Measurements from ENCODE around the gene ITSN1.
A peak's percentile ranks its signal among the peaks of the same experiment; 100 is the strongest.

Gene ITSN1

GRCh38 chr21:33642896-33643657, 776 bp downstream of the ITSN1 start:
- peaks cover 4% of the 10 kb centered on the region; the same call in 1 of the 2 replicates for H3K36me3 ChIP-seq
- no peaks in the 10 kb centered on the region for H3K4me1 ChIP-seq
- peak overlapping the region; percentile 88 for H3K4me3 ChIP-seq (ENCODE audit: low read depth, low read length)
- DNase-seq, result peak; percentile 33
- TF ChIP-seq, protein P1, sequence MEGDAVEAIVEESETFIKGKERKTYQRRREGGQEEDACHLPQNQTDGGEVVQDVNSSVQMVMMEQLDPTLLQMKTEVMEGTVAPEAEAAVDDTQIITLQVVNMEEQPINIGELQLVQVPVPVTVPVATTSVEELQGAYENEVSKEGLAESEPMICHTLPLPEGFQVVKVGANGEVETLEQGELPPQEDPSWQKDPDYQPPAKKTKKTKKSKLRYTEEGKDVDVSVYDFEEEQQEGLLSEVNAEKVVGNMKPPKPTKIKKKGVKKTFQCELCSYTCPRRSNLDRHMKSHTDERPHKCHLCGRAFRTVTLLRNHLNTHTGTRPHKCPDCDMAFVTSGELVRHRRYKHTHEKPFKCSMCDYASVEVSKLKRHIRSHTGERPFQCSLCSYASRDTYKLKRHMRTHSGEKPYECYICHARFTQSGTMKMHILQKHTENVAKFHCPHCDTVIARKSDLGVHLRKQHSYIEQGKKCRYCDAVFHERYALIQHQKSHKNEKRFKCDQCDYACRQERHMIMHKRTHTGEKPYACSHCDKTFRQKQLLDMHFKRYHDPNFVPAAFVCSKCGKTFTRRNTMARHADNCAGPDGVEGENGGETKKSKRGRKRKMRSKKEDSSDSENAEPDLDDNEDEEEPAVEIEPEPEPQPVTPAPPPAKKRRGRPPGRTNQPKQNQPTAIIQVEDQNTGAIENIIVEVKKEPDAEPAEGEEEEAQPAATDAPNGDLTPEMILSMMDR (IDR thresholded peaks at IDR 0.05; ENCODE audit: low read depth, low read length), result no peak
- H3K9me3 ChIP-seq, result no peaks in the 10 kb centered on the region
- no peaks in the 10 kb centered on the region for H3K27me3 ChIP-seq

GRCh38 chr21:33643658-33644311, 1.5 kb downstream of the ITSN1 start:
- DNase-seq, result no peak
- TF ChIP-seq, protein P1 (IDR thresholded peaks at IDR 0.05; ENCODE audit: low read depth, low read length), result no peak

DNA sequence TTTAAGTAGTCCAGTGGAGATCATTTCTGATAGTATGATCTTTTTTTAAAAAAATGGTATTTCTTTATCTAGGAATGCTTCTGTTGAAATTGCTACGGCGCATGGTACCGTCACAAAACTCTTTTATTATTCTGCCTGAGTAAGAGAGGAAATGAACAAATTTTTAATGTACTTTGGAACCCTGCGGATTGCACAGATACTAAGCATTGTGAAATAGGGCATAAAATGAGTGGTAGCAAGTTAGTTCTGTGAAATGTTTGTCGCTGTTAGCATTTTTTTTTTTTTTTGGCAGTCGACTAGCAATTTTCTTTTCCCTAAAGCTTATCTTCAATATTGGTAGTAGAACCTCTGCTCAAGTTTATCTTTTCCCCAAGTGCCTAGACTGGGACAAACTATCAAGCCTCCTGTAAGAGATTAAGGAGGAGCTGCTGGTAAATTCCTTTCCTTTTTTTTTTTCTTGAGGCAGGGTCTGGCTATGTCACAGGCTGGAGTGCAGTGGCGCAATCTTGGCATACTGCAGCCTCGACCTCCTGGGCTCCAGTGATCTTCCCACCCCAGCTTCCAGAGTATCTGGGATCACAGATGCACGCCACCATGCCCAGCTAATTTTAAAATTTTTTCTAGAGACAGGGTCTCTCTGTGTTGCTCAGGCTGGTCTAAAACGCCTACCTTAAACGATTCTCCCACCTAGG, 2.2 kb downstream of the ITSN1 start:
- H3K36me3 ChIP-seq, result peaks cover 4% of the 10 kb centered on the region; the same call in 1 of the 2 replicates

More at GRCh38 chr21:33643658-33644311, 1.5 kb downstream of the ITSN1 start:
- H3K4me3 ChIP-seq (ENCODE audit: low read depth, low read length), result peak overlapping the region; percentile 88
- no peaks in the 10 kb centered on the region for H3K4me1 ChIP-seq
- H3K27me3 ChIP-seq, result no peaks in the 10 kb centered on the region
- H3K9me3 ChIP-seq, result no peaks in the 10 kb centered on the region
- H3K36me3 ChIP-seq, result peaks cover 4% of the 10 kb centered on the region; the same call in 1 of the 2 replicates

DNA sequence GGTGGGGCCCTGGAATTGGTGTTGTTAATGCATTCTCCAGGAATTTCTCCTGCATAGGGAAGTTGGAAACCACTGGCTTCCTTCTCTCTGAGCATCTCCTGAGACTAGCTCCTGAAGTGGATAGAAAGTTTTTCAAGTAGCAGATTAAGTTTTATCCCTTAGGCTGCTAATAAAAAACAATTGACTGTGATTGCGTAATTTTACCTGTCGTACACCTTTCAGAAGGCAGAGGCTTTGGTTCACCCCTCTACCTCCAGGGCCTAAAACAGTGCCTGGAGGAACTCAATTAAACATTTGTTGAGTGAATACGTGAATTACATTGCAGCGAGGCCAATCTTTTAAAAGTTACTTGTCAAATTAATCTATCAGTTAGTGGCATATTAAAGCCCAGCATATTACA, 3.4 kb downstream of the ITSN1 start:
- no peaks in the 10 kb centered on the region for H3K9me3 ChIP-seq
- H3K4me1 ChIP-seq, result peaks cover 4% of the 10 kb centered on the region
- TF ChIP-seq, protein P1 (IDR thresholded peaks at IDR 0.05; ENCODE audit: low read depth, low read length), result no peak
- DNase-seq, result no peak
- H3K4me3 ChIP-seq (ENCODE audit: low read depth, low read length), result no peak overlapping the region
- H3K27me3 ChIP-seq, result no peaks in the 10 kb centered on the region
- H3K36me3 ChIP-seq, result peaks cover 4% of the 10 kb centered on the region; the same call in 1 of the 2 replicates

More for the DNA sequence above, 2.2 kb downstream of the ITSN1 start:
- no peak for DNase-seq
- TF ChIP-seq, protein P1 (IDR thresholded peaks at IDR 0.05; ENCODE audit: low read depth, low read length), result no peak
- Histone ChIP-seq H3K4me3 (ENCODE audit: low read depth, low read length) (no peak overlapping the region), H3K4me1 (no peaks in the 10 kb centered on the region), H3K27me3 (no peaks in the 10 kb centered on the region), H3K9me3 (no peaks in the 10 kb centered on the region)

GRCh38 chr21:33647587-33647986, 5.3 kb downstream of the ITSN1 start:
- TF ChIP-seq, protein P1 (IDR thresholded peaks at IDR 0.05; ENCODE audit: low read depth, low read length), result no peak
- peaks cover 1% of the 10 kb centered on the region; the same call in 1 of the 2 replicates for H3K36me3 ChIP-seq
- H3K4me1 ChIP-seq, result peaks cover 9% of the 10 kb centered on the region
- H3K9me3 ChIP-seq, result no peaks in the 10 kb centered on the region
- H3K27me3 ChIP-seq, result no peaks in the 10 kb centered on the region
- H3K4me3 ChIP-seq (ENCODE audit: low read depth, low read length), result no peak overlapping the region
- DNase-seq, result no peak
